HepG2 (cell line): ENCODE measurements around the gene PRMT5. TPM values are rescaled to one million over a fixed set of nuclear protein-coding genes. Genes with fewer than 3 reads are reported as not detected.

ENCODE experiments used
- ARNT ChIP-seq: fragments of 450-650 bp; IDR thresholded peaks from 2 replicates; pipeline ENCODE4 v1.6.1; 2017
- LCORL ChIP-seq, 2 experiments: fragments of 450-650 bp in 1 of 2; sonication (generic) in 1 of 2; formaldehyde crosslinking in 1 of 2; IDR thresholded peaks; 2 replicates each; pipeline versions ENCODE4 v1.5.0 to v1.6.1; 2017 to 2020; ENCODE audit warnings: antibody characterized with exemption in 1 of 2, missing genetic modification reagents in 1 of 2
- NFKBIZ ChIP-seq: IDR thresholded peaks from 2 replicates; pipeline ENCODE4 v1.6.1; 2018; ENCODE audit warnings: missing genetic modification reagents, missing compliant biosample characterization
- NR2F1 ChIP-seq, 2 experiments: fragments of 450-650 bp in 1 of 2; formaldehyde crosslinking in 1 of 2; IDR thresholded peaks; 2 replicates each; pipeline versions ENCODE4 v1.5.0 to v1.6.1; 2016 to 2020; ENCODE audit warnings: mild to moderate bottlenecking in 1 of 2, missing compliant biosample characterization in 1 of 2, missing genetic modification reagents in 1 of 2, moderate library complexity in 1 of 2
- PAX8 ChIP-seq: sonication (generic); formaldehyde crosslinking; IDR thresholded peaks from 2 replicates; pipeline ENCODE4 v1.8.0; 2022; ENCODE audit warnings: mild to moderate bottlenecking, missing genetic modification reagents, borderline replicate concordance
- SETDB1 ChIP-seq: sonication (generic); formaldehyde crosslinking; IDR thresholded peaks from 2 replicates; pipeline ENCODE4 v1.5.1; 2020; ENCODE audit warnings: missing genetic modification reagents, mild to moderate bottlenecking, borderline replicate concordance
- TCF7L2 ChIP-seq: IDR thresholded peaks from 2 replicates; pipeline ENCODE4 v1.6.1; 2011; ENCODE audit warnings: mild to moderate bottlenecking, low read depth, low read length, moderate library complexity
- ZNF780A ChIP-seq: sonication (generic); formaldehyde crosslinking; IDR thresholded peaks from 2 replicates; pipeline ENCODE4 v1.8.0; 2022; ENCODE audit warnings: mild to moderate bottlenecking, missing genetic modification reagents, moderate library complexity
- ZNF850 ChIP-seq: sonication (generic); formaldehyde crosslinking; conservative IDR thresholded peaks from 2 replicates; pipeline ENCODE4 v1.9.0; 2021; ENCODE audit warnings: mild to moderate bottlenecking, missing genetic modification reagents
- polyA plus RNA-seq, 8 experiments: library from polyadenylated mRNA; depleted of rRNA in 3 of 8; stranded (reverse) in 7 of 8; unstranded in 1 of 8; fragments of >200 nt; fragmentation: Illumina TruSeq in 4 of 8; extraction: Trizol in 4 of 8; gene quantifications; 2 replicates each; pipeline versions ENCODE4 v1.2.1 to v1.2.3, GENCODE V29; 2011 to 2016; ENCODE audit warnings: low read depth in 4 of 8, missing spikeins in 1 of 8, mixed read lengths in 1 of 8; ENCODE audit not compliant: insufficient read depth in 1 of 8
- total RNA-seq, 5 experiments: library from RNA; depleted of rRNA; stranded (reverse); fragments of >200 nt; fragmentation: Illumina TruSeq; extraction: Trizol; gene quantifications; 2 replicates each; pipeline ENCODE4 v1.2.3, GENCODE V29; 2016; ENCODE audit warnings: low read depth in 1 of 5
- TF ChIP-seq, protein P1 (sequence below): sonication (generic); formaldehyde crosslinking; IDR thresholded peaks from one replicate; pipeline ENCODE4 v1.5.1; 2020; ENCODE audit warnings: mild to moderate bottlenecking, missing genetic modification reagents; ENCODE audit errors: not compliant biosample characterization
- TF ChIP-seq, protein P2 (sequence below): sonication (generic); formaldehyde crosslinking; IDR thresholded peaks from 2 replicates; pipeline ENCODE4 v1.5.0; 2020; ENCODE audit warnings: missing genetic modification reagents
- TF ChIP-seq, protein P3 (sequence below): sonication (generic); formaldehyde crosslinking; IDR thresholded peaks from 2 replicates; pipeline ENCODE4 v1.4.0; 2020; ENCODE audit warnings: mild to moderate bottlenecking, missing genetic modification reagents

Gene PRMT5
- total and polyA plus RNA-seq, 2 of the 13 experiments (the other 11 are each of a cell fraction or from before 2014, with no cell fraction given) = 210 to 354 TPM

DNA sequence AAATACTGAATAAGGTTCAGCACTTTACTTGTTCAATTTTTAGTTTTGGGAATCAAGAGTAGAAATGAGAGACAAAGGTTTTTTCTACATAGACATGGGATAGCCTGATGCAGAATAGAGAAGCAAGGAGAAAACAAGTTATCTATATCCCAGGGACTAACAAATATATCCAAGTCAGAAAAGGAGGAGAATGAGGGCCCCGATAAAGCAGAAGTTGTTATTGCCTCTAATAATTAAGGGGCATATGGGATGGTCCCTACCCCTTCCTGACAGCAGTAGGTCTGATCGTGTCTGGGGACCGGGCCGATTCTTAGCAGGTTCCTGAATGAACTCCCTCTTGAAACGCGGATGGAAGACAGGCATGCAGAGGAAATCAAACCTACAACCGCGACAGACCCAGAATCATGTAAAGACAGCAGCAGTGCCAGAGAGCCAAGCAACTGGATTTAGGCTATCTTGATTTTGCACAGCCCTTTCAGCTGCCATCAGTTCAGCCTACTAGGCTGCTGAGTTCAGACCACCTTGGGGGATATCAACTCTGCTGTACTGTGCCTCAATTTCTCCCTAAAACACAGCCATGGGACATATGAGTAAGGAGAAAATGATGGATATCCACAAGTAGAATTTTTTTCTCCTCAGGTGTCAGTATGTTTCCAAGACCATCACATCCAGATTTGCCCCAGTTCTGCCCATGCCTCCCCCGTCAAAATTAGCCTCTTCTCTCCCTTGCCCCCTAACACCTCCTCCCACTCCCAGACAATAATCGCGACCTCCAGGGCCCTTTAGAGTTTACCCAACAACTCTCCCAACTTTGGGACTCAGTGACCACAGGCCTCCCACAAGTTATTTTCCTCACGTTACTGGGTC lies 706 bp downstream of the PRMT5 start (continued):
- TF ChIP-seq, protein P1, sequence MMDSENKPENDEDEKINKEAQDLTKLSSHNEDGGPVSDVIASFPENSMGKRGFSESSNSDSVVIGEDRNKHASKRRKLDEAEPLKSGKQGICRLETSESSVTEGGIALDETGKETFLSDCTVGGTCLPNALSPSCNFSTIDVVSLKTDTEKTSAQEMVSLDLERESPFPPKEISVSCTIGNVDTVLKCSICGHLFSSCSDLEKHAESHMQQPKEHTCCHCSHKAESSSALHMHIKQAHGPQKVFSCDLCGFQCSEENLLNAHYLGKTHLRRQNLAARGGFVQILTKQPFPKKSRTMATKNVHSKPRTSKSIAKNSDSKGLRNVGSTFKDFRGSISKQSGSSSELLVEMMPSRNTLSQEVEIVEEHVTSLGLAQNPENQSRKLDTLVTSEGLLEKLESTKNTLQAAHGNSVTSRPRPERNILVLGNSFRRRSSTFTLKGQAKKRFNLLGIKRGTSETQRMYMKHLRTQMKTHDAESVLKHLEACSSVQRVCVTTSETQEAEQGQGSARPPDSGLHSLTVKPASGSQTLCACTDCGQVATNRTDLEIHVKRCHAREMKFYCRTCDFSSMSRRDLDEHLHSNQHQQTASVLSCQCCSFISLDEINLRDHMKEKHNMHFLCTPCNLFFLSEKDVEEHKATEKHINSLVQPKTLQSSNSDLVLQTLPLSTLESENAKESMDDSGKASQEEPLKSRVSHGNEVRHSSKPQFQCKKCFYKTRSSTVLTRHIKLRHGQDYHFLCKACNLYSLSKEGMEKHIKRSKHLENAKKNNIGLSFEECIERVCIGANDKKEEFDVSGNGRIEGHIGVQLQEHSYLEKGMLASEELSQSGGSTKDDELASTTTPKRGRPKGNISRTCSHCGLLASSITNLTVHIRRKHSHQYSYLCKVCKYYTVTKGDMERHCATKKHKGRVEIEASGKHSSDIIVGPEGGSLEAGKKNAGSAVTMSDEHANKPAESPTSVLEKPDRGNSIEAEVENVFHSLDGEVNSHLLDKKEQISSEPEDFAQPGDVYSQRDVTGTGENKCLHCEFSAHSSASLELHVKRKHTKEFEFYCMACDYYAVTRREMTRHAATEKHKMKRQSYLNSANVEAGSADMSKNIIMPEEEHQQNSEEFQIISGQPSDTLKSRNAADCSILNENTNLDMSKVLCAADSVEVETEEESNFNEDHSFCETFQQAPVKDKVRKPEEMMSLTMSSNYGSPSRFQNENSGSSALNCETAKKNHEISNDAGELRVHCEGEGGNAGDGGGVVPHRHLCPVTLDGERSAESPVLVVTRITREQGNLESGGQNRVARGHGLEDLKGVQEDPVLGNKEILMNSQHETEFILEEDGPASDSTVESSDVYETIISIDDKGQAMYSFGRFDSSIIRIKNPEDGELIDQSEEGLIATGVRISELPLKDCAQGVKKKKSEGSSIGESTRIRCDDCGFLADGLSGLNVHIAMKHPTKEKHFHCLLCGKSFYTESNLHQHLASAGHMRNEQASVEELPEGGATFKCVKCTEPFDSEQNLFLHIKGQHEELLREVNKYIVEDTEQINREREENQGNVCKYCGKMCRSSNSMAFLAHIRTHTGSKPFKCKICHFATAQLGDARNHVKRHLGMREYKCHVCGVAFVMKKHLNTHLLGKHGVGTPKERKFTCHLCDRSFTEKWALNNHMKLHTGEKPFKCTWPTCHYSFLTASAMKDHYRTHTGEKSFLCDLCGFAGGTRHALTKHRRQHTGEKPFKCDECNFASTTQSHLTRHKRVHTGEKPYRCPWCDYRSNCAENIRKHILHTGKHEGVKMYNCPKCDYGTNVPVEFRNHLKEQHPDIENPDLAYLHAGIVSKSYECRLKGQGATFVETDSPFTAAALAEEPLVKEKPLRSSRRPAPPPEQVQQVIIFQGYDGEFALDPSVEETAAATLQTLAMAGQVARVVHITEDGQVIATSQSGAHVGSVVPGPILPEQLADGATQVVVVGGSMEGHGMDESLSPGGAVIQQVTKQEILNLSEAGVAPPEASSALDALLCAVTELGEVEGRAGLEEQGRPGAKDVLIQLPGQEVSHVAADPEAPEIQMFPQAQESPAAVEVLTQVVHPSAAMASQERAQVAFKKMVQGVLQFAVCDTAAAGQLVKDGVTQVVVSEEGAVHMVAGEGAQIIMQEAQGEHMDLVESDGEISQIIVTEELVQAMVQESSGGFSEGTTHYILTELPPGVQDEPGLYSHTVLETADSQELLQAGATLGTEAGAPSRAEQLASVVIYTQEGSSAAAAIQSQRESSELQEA = no peak
- TF ChIP-seq ARNT (no peak), ZNF850 (CRISPR knock-in tag) (no peak), ZNF780A (CRISPR knock-in tag) (no peak), NFKBIZ (0 out of 2 replicates have a peak, but pooled peaks have one; percentile 19), TCF7L2 (no peak), NR2F1 (CRISPR knock-in tag; IDR thresholded peaks at IDR 0.05) (0 out of 4 replicates have a peak, but pooled peaks of 1 of the 2 experiments have one; percentile 13), PAX8 (CRISPR knock-in tag) (peak; percentile 31; the same call in 1 of the 2 replicates), SETDB1 (CRISPR knock-in tag) (no peak), LCORL (IDR thresholded peaks at IDR 0.05) (no peak), LCORL (CRISPR knock-in tag; IDR thresholded peaks at IDR 0.05) (no peak)
- TF ChIP-seq, protein P2, sequence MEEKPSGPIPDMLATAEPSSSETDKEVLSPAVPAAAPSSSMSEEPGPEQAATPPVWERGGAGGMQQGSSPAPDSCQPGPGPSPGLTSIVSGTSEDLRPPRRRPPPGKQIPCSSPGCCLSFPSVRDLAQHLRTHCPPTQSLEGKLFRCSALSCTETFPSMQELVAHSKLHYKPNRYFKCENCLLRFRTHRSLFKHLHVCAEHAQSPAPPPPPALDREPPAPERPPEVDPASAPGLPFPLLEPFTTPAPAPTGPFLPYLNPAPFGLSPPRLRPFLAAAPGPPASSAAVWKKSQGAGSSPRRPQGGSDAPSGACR = no peak; the same call in 1 of the 2 replicates
- TF ChIP-seq, protein P3, sequence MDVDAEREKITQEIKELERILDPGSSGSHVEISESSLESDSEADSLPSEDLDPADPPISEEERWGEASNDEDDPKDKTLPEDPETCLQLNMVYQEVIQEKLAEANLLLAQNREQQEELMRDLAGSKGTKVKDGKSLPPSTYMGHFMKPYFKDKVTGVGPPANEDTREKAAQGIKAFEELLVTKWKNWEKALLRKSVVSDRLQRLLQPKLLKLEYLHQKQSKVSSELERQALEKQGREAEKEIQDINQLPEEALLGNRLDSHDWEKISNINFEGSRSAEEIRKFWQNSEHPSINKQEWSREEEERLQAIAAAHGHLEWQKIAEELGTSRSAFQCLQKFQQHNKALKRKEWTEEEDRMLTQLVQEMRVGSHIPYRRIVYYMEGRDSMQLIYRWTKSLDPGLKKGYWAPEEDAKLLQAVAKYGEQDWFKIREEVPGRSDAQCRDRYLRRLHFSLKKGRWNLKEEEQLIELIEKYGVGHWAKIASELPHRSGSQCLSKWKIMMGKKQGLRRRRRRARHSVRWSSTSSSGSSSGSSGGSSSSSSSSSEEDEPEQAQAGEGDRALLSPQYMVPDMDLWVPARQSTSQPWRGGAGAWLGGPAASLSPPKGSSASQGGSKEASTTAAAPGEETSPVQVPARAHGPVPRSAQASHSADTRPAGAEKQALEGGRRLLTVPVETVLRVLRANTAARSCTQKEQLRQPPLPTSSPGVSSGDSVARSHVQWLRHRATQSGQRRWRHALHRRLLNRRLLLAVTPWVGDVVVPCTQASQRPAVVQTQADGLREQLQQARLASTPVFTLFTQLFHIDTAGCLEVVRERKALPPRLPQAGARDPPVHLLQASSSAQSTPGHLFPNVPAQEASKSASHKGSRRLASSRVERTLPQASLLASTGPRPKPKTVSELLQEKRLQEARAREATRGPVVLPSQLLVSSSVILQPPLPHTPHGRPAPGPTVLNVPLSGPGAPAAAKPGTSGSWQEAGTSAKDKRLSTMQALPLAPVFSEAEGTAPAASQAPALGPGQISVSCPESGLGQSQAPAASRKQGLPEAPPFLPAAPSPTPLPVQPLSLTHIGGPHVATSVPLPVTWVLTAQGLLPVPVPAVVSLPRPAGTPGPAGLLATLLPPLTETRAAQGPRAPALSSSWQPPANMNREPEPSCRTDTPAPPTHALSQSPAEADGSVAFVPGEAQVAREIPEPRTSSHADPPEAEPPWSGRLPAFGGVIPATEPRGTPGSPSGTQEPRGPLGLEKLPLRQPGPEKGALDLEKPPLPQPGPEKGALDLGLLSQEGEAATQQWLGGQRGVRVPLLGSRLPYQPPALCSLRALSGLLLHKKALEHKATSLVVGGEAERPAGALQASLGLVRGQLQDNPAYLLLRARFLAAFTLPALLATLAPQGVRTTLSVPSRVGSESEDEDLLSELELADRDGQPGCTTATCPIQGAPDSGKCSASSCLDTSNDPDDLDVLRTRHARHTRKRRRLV (CRISPR knock-in tag) = no peak
